K562 (cell line): ENCODE measurements around the gene FBLN2.

Source experiments
- DDX20 ChIP-seq: fragments of 450-650 bp; IDR thresholded peaks from 2 replicates; pipeline ENCODE4 v1.6.1; 2016; ENCODE audit warnings: missing genetic modification characterization, low read depth, mild to moderate bottlenecking, missing compliant biosample characterization, moderate library complexity
- TBP ChIP-seq: optimal IDR thresholded peaks from 2 replicates; pipeline ENCODE3; 2011; ENCODE audit warnings: low read depth, low read length, improper control_type of control experiment
- TF ChIP-seq, protein P1 (sequence below), 3 experiments: IDR thresholded peaks in 2 of 3; conservative IDR thresholded peaks in 1 of 3; 2 replicates each; pipeline ENCODE4 v1.5.1; 2011 to 2012; ENCODE audit warnings: low read length in 3 of 3, mild to moderate bottlenecking in 3 of 3, control low read depth in 2 of 3, improper control_type of control experiment in 1 of 3, inconsistent platforms in 1 of 3, low read depth in 1 of 3, mixed read lengths in 1 of 3, moderate library complexity in 1 of 3; ENCODE audit not compliant: insufficient read depth in 2 of 3
- TF ChIP-seq, protein P2 (sequence below), 3 experiments: fragments of 200-800 bp in 1 of 3; fragments of 250-450 bp in 1 of 3; fragments of 450-650 bp in 1 of 3; sonication (Bioruptor Pico) in 1 of 3; sonication (Bioruptor generic) in 1 of 3; formaldehyde crosslinking in 1 of 3; IDR thresholded peaks; 2 replicates each; pipeline versions ENCODE4 v1.6.1 to v1.8.0; 2016 to 2022; ENCODE audit warnings: mild to moderate bottlenecking in 2 of 3, missing genetic modification characterization in 2 of 3, missing compliant biosample characterization in 1 of 3, moderate library complexity in 1 of 3
- TF ChIP-seq, protein P3 (sequence below): sonication (generic); formaldehyde crosslinking; IDR thresholded peaks from 2 replicates; pipeline ENCODE4 v1.5.0; 2020; ENCODE audit warnings: missing genetic modification reagents

DNA sequence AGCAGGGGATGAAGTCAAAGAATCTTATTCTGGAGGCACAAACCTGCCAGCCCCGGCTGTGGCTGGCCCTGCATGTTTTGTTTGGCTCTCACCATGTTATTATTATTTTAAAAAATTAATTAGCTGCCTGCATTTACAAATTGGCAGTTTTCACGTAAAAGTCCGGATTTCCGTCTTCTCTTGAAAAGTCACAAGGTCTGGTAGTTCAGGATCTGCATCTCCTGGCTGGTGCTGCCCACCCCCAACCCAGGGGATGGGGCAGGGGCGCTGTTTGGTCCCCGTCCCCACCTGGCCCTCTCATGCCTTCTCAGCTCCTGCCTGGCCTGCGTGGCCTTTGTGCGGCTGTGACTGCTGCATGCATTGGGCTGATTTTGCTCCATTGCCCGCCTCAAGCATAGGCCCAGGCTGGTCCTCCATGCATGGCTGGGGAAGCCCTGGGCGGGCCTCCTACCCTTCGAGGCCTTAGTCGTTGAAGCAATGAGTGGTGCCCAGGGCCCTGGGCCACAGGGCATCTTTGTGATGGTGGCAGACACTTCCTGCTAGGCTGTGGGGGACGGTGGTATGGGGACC, 2.0 kb downstream of the FBLN2 start:
- TF ChIP-seq, protein P1, sequence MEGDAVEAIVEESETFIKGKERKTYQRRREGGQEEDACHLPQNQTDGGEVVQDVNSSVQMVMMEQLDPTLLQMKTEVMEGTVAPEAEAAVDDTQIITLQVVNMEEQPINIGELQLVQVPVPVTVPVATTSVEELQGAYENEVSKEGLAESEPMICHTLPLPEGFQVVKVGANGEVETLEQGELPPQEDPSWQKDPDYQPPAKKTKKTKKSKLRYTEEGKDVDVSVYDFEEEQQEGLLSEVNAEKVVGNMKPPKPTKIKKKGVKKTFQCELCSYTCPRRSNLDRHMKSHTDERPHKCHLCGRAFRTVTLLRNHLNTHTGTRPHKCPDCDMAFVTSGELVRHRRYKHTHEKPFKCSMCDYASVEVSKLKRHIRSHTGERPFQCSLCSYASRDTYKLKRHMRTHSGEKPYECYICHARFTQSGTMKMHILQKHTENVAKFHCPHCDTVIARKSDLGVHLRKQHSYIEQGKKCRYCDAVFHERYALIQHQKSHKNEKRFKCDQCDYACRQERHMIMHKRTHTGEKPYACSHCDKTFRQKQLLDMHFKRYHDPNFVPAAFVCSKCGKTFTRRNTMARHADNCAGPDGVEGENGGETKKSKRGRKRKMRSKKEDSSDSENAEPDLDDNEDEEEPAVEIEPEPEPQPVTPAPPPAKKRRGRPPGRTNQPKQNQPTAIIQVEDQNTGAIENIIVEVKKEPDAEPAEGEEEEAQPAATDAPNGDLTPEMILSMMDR (IDR thresholded peaks at IDR 0.05 in 2 of 3, conservative IDR thresholded peaks at IDR 0.05 in 1 of 3; ENCODE audit: insufficient read depth in 2 of 3, low read depth in 1 of 3, low read length in 3 of 3), result no peak
- TF ChIP-seq TBP (no peak), DDX20 (tag) (no peak)
- TF ChIP-seq, protein P2, sequence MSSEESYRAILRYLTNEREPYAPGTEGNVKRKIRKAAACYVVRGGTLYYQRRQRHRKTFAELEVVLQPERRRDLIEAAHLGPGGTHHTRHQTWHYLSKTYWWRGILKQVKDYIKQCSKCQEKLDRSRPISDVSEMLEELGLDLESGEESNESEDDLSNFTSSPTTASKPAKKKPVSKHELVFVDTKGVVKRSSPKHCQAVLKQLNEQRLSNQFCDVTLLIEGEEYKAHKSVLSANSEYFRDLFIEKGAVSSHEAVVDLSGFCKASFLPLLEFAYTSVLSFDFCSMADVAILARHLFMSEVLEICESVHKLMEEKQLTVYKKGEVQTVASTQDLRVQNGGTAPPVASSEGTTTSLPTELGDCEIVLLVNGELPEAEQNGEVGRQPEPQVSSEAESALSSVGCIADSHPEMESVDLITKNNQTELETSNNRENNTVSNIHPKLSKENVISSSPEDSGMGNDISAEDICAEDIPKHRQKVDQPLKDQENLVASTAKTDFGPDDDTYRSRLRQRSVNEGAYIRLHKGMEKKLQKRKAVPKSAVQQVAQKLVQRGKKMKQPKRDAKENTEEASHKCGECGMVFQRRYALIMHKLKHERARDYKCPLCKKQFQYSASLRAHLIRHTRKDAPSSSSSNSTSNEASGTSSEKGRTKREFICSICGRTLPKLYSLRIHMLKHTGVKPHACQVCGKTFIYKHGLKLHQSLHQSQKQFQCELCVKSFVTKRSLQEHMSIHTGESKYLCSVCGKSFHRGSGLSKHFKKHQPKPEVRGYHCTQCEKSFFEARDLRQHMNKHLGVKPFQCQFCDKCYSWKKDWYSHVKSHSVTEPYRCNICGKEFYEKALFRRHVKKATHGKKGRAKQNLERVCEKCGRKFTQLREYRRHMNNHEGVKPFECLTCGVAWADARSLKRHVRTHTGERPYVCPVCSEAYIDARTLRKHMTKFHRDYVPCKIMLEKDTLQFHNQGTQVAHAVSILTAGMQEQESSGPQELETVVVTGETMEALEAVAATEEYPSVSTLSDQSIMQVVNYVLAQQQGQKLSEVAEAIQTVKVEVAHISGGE (CRISPR knock-in tag; IDR thresholded peaks at IDR 0.05), result no peak
- TF ChIP-seq, protein P3, sequence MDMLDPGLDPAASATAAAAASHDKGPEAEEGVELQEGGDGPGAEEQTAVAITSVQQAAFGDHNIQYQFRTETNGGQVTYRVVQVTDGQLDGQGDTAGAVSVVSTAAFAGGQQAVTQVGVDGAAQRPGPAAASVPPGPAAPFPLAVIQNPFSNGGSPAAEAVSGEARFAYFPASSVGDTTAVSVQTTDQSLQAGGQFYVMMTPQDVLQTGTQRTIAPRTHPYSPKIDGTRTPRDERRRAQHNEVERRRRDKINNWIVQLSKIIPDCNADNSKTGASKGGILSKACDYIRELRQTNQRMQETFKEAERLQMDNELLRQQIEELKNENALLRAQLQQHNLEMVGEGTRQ (CRISPR knock-in tag), result no peak
